Endothelial cell (in vitro differentiated cells): ENCODE measurements around the gene CTNS. TPM values are rescaled to one million over a fixed set of nuclear protein-coding genes. Genes with fewer than 3 reads are reported as not detected.

Source experiments
- DNase-seq: peaks from one replicate; pipeline ENCODE4 v3.0.0; 2021; ENCODE audit warnings: low spot score
- H3K27ac Mint-ChIP-seq: one replicate; pipeline ENCODE4 v1.8.0; 2021; ENCODE audit warnings: mixed read lengths, inconsistent platforms; ENCODE audit not compliant: unreplicated experiment
- H3K27me3 Mint-ChIP-seq: one replicate; pipeline ENCODE4 v1.8.0; 2021; ENCODE audit warnings: mild to moderate bottlenecking, moderate library complexity, mixed read lengths, inconsistent platforms; ENCODE audit not compliant: unreplicated experiment
- H3K36me3 Mint-ChIP-seq: one replicate; pipeline ENCODE4 v1.8.0; 2021; ENCODE audit warnings: mild to moderate bottlenecking, low read depth, mixed read lengths, inconsistent platforms; ENCODE audit not compliant: unreplicated experiment
- H3K4me1 Mint-ChIP-seq: one replicate; pipeline ENCODE4 v1.8.0; 2021; ENCODE audit warnings: mild to moderate bottlenecking, mixed read lengths, inconsistent platforms; ENCODE audit not compliant: unreplicated experiment
- H3K4me3 Mint-ChIP-seq: one replicate; pipeline ENCODE4 v1.8.0; 2021; ENCODE audit warnings: mild to moderate bottlenecking, mixed read lengths, inconsistent platforms; ENCODE audit not compliant: unreplicated experiment
- H3K9me3 Mint-ChIP-seq: one replicate; pipeline ENCODE4 v1.8.0; 2021; ENCODE audit warnings: mixed read lengths, inconsistent platforms; ENCODE audit not compliant: unreplicated experiment
- CTCF ChIP-seq: fragments of 200-600 bp; sonication (generic); IDR thresholded peaks from one replicate; pipeline ENCODE4 v1.5.0; 2021; ENCODE audit warnings: antibody characterized with exemption; ENCODE audit not compliant: unreplicated experiment
- total RNA-seq: library from RNA; stranded (reverse); fragmentation: NEBNext Ultra II Directional; extraction: Animal tissue kit (Norgen Biotek cat#: 25700); gene quantifications from one replicate; pipeline ENCODE4 v1.2.1, GENCODE V29; 2021; ENCODE audit not compliant: unreplicated experiment

The CTNS gene
- total RNA-seq, 1 donor from 2014 or later: 17.5 TPM

- Mint-ChIP-seq H3K27ac (no peak overlapping the region), H3K27me3 (peaks cover 6% of the 10 kb centered on the region), H3K4me1 (no peaks in the 10 kb centered on the region), H3K9me3 (no peaks in the 10 kb centered on the region), H3K4me3 (no peak overlapping the region), H3K36me3 (no peaks in the 10 kb centered on the region)
- TF ChIP-seq CTCF: no peak
- DNase-seq: no peak
Observed at GRCh38 chr17:3681057-3681456, 44.5 kb downstream of the CTNS start.

GRCh38 chr17:3681565-3681964, 45.0 kb downstream of the CTNS start:
- Mint-ChIP-seq H3K27me3 (peaks cover 6% of the 10 kb centered on the region), H3K9me3 (no peaks in the 10 kb centered on the region), H3K27ac (no peak overlapping the region), H3K36me3 (no peaks in the 10 kb centered on the region), H3K4me1 (no peaks in the 10 kb centered on the region), H3K4me3 (no peak overlapping the region)
- TF ChIP-seq CTCF: no peak
- DNase-seq: no peak

DNA sequence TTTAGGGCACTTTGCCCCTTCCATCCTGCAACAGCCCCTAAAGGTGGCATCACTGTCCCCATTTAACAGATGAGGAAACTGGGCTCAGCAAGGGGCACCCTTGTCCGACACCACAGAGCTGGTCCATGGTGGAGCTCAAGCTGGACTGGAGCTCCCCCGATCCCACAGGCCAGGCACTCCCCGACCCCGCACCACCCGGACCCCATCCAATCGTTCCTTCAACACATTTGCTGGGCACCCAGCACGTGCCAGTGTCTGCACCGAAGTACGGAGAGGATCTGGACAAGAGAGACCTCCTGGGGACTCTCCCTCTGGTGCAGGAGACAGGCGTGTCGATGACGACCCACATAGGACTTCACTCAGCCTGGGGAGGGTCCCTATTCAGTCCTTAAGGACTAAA, 45.5 kb downstream of the CTNS start:
- DNase-seq: no peak
- H3K4me3 Mint-ChIP-seq: no peak overlapping the region
- no peak for TF ChIP-seq CTCF
- no peaks in the 10 kb centered on the region for H3K4me1 Mint-ChIP-seq
- H3K36me3 Mint-ChIP-seq: no peaks in the 10 kb centered on the region
- H3K27ac Mint-ChIP-seq: no peak overlapping the region
- no peaks in the 10 kb centered on the region for H3K9me3 Mint-ChIP-seq
- peaks cover 6% of the 10 kb centered on the region for H3K27me3 Mint-ChIP-seq

DNA sequence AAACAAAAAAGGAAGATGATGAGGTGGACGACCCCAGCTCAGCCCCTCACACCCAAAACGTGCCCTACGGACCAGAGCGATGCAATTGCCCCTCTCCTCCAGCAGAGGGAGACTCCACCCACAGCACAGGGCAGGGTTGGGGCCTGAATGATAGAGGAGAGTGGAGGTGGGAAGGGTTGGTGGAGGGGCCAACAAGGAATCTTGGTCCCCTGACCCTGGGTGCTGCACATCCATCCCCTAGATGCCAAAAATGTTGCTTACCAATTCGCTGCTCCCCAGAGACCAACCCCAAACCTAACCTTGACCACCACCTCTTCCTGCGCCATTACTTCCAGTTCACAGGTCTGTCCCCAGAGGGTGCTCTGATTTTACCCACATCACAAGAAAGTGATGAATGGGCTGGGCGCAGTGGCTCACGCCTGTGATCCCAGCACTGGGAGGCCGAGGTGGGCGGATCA, 46.5 kb downstream of the CTNS start:
- DNase-seq: peak; percentile 52
- H3K27me3 Mint-ChIP-seq: peaks cover 6% of the 10 kb centered on the region
- no peaks in the 10 kb centered on the region for H3K9me3 Mint-ChIP-seq
- no peak overlapping the region for H3K4me3 Mint-ChIP-seq
- H3K4me1 Mint-ChIP-seq: no peaks in the 10 kb centered on the region
- no peaks in the 10 kb centered on the region for H3K36me3 Mint-ChIP-seq
- H3K27ac Mint-ChIP-seq: no peak overlapping the region
- TF ChIP-seq CTCF: peak; percentile 94

GRCh38 chr17:3685174-3685573, 48.6 kb downstream of the CTNS start:
- Mint-ChIP-seq H3K27ac (no peak overlapping the region), H3K36me3 (peaks cover 4% of the 10 kb centered on the region), H3K4me3 (no peak overlapping the region), H3K4me1 (peaks cover 4% of the 10 kb centered on the region), H3K9me3 (no peaks in the 10 kb centered on the region), H3K27me3 (peaks cover 12% of the 10 kb centered on the region)
- no peak for TF ChIP-seq CTCF
- DNase-seq: no peak
